SK-N-SH treated with all-trans-retinoic acid at 6 μM for 48 hours (cell line): ENCODE data around the gene SIGLEC10.
"Not testable (repeated sequence)": the region's sequence is repeated elsewhere in the genome, so short reads cannot be mapped to it uniquely, and the experiment has no call there.

Experiments used
- CREB5 ChIP-seq: fragments of 250-450 bp; sonication (Bioruptor Pico); IDR thresholded peaks from 2 replicates; pipeline ENCODE4 v1.5.1; 2020; ENCODE audit warnings: low read depth, mild to moderate bottlenecking, moderate library complexity
- OSR1 ChIP-seq: fragments of 250-450 bp; sonication (Bioruptor Pico); IDR thresholded peaks from 2 replicates; pipeline ENCODE4 v1.8.0; 2022; ENCODE audit warnings: moderate library complexity, mild to moderate bottlenecking, inconsistent platforms
- TCF4 ChIP-seq: fragments of 250-450 bp; sonication (Bioruptor Pico); IDR thresholded peaks from 2 replicates; pipeline ENCODE4 v1.8.0; 2021; ENCODE audit warnings: mild to moderate bottlenecking, moderate library complexity, borderline replicate concordance
- ZFP3 ChIP-seq: fragments of 250-450 bp; sonication (Bioruptor Pico); IDR thresholded peaks from 2 replicates; pipeline ENCODE4 v1.5.0; 2020; ENCODE audit warnings: mild to moderate bottlenecking, moderate library complexity
- ZNF70 ChIP-seq: fragments of 450-650 bp; formaldehyde crosslinking; IDR thresholded peaks from 2 replicates; pipeline ENCODE4 v1.5.0; 2020; ENCODE audit warnings: mild to moderate bottlenecking, moderate library complexity

GRCh38 chr19:51447510-51447909 is 30.1 kb upstream of the SIGLEC10 start:
- TF ChIP-seq OSR1 (CRISPR knock-in tag); ZNF70 (CRISPR knock-in tag); ZFP3; TCF4; CREB5 (CRISPR knock-in tag): not testable (repeated sequence)
